Measurements from ENCODE around the gene ZNF786. TPM values are rescaled to one million over a fixed set of nuclear protein-coding genes. Genes with fewer than 3 reads are reported as not detected.

Gene ZNF786
- total RNA-seq, 1 donor from 2014 or later, result 9.0 TPM

DNA sequence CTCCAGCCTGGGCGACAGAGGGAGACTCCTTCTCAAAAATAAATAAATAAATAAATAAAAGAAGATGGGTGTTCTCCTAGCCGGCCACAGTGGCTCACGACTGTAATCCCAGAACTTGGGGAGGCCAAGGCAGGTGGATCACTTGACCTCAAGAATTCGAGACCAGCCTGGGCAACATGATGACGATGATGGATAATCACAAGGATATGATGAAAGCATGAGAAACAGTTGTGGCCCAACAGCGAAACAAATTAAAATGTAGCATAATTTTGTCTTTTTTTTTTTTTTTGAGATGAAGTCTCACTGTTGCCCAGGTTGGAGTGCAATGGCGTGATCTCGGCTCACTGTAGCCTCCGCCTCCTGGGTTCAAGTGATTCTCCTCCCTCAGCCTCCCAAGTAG is 12.9 kb downstream of the ZNF786 start:
- FAIRE-seq (no peak), DNase-seq (ENCODE audit: low read depth) (no peak)
- no peak overlapping the region for H3K4me3 ChIP-seq (ENCODE audit: low read depth, low read length)
- H3K36me3 ChIP-seq (ENCODE audit: control insufficient read depth, insufficient read depth, low read length), result peaks cover 3% of the 10 kb centered on the region
- H3K27me3 ChIP-seq (ENCODE audit: control insufficient read depth, insufficient read depth, low read length), result no peaks in the 10 kb centered on the region
- TF ChIP-seq, protein P1, sequence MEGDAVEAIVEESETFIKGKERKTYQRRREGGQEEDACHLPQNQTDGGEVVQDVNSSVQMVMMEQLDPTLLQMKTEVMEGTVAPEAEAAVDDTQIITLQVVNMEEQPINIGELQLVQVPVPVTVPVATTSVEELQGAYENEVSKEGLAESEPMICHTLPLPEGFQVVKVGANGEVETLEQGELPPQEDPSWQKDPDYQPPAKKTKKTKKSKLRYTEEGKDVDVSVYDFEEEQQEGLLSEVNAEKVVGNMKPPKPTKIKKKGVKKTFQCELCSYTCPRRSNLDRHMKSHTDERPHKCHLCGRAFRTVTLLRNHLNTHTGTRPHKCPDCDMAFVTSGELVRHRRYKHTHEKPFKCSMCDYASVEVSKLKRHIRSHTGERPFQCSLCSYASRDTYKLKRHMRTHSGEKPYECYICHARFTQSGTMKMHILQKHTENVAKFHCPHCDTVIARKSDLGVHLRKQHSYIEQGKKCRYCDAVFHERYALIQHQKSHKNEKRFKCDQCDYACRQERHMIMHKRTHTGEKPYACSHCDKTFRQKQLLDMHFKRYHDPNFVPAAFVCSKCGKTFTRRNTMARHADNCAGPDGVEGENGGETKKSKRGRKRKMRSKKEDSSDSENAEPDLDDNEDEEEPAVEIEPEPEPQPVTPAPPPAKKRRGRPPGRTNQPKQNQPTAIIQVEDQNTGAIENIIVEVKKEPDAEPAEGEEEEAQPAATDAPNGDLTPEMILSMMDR (IDR thresholded peaks at IDR 0.05; ENCODE audit: insufficient read depth, low read length, severe bottlenecking), result no peak

DNA sequence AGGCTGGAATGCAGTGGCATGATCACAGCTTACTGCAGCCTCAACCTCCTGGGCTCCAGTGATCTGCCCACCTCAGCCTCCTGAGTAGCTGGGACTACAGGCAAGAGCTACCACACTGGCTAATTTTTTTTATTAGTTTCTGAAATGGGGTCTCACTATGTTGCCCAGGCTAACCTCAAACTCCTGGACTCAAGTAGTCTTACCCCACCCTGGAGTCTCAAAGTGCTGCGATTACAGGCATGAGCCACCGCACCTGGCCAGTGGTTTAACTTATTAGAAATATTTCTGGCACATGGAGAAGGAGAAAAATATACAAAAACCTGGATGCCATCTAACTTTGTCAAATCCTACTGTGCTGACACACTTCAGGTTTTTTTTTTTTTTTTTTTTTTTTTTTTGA is 15.2 kb downstream of the ZNF786 start:
- H3K36me3 ChIP-seq (ENCODE audit: control insufficient read depth, insufficient read depth, low read length), result peaks cover 17% of the 10 kb centered on the region
- no peaks in the 10 kb centered on the region for H3K27me3 ChIP-seq (ENCODE audit: control insufficient read depth, insufficient read depth, low read length)
- DNase-seq (ENCODE audit: low read depth) (no peak), FAIRE-seq (no peak)
- TF ChIP-seq, protein P1 (IDR thresholded peaks at IDR 0.05; ENCODE audit: insufficient read depth, low read length, severe bottlenecking), result no peak
- H3K4me3 ChIP-seq (ENCODE audit: low read depth, low read length), result no peak overlapping the region

DNA sequence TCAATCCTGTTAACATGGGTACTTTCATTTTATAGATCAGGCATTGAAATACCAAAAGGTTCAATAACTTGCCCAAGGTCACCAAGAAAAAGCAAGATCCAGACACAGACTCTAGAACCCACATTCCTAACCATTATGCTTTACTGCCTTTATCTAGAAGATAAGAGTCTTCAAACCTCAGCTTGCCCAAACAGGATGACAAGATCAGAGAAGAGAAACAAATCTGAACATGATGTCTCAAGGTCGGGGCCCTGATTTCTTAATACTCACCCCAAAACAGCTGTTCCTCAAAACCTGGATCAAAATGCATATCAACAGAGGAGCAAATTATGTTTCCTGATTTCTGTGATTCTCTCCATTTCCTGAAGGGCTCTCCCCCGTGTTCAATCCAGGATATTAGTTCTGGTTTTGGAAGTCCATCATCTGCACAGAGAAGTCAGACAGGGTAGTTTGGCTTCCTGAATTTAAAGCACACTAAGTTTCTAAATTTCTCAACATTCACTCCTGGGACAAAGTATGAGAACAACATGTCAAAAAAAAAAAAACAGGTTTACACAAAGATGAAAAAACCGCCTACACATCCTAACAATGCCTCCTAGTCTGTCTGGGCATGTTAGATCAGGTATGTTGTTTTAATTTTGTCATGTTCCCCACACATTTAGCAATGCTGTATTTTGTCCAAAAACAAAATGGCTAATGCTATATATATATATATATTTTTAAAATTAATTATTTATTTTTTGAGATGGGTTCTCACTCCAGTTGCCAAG is 16.2 kb downstream of the ZNF786 start:
- Histone ChIP-seq H3K27me3 (ENCODE audit: control insufficient read depth, insufficient read depth, low read length) (no peaks in the 10 kb centered on the region), H3K36me3 (ENCODE audit: control insufficient read depth, insufficient read depth, low read length) (peaks cover 19% of the 10 kb centered on the region), H3K4me3 (ENCODE audit: low read depth, low read length) (no peak overlapping the region)
- DNase-seq (ENCODE audit: low read depth) (peak; percentile 90), FAIRE-seq (no peak)
- TF ChIP-seq, protein P1 (IDR thresholded peaks at IDR 0.05; ENCODE audit: insufficient read depth, low read length, severe bottlenecking), result no peak

DNA sequence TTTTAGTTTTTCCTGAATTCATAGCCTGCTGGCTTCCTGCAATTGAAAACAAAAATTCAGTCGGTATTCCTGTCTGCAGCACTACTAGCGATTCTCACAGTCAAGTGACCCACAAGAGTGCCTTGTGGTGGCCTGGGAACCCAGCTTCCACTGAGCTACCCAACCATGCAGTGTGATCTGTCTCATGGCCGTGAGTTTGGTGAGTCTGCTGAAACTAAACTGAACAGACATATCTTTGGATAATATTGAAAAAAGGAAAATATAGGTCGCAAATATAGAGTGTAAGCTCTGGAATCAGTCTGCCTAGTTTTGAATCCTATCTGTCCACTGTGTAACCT is 18.1 kb downstream of the ZNF786 start:
- DNase-seq (ENCODE audit: low read depth) (no peak), FAIRE-seq (no peak)
- TF ChIP-seq, protein P1 (IDR thresholded peaks at IDR 0.05; ENCODE audit: insufficient read depth, low read length, severe bottlenecking), result no peak
- Histone ChIP-seq H3K27me3 (ENCODE audit: control insufficient read depth, insufficient read depth, low read length) (no peaks in the 10 kb centered on the region), H3K4me3 (ENCODE audit: low read depth, low read length) (no peak overlapping the region), H3K36me3 (ENCODE audit: control insufficient read depth, insufficient read depth, low read length) (peaks cover 19% of the 10 kb centered on the region)

DNA sequence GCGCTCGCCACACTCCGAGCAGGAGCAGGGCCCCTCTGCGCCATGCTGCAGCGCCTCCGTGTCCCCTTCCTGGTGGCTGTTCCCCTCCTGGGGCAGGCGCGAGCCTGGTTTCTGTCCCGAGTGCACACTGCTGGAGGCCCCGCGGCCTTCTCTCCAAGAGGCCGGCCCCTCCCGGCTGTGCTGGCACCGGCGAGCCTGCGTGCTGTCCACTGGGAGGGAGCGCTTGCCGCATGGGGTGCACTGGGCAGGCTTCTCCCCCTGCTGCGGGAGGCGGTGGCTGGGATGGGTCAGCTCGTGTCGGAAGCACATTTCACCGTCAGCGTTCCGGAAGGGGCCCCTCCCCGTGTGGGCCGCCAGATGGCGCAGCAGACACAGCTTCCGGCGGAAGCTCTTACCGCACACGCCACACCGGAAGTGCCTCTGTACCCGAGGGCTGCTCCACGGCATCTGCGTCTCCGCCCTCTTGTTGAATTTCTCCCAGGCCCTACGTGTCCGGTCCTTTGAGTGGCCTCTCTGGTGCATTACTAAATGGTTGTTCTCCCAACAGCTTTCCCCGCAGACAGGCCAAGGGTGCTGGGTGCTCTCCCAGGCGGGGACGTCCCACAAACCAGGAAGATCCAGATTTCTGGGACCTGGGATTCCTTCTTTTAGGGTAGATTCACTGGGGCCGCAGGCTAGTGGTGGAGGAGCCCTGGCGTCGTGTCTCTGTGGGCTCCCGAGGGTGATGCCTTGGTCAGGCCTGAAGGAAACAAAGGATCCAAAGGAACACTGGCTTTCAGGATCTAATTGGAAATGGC is 18.7 kb downstream of the ZNF786 start:
- FAIRE-seq (no peak), DNase-seq (ENCODE audit: low read depth) (no peak)
- Histone ChIP-seq H3K36me3 (ENCODE audit: control insufficient read depth, insufficient read depth, low read length) (peaks cover 19% of the 10 kb centered on the region), H3K4me3 (ENCODE audit: low read depth, low read length) (no peak overlapping the region), H3K27me3 (ENCODE audit: control insufficient read depth, insufficient read depth, low read length) (no peaks in the 10 kb centered on the region)
- TF ChIP-seq, protein P1 (IDR thresholded peaks at IDR 0.05; ENCODE audit: insufficient read depth, low read length, severe bottlenecking), result no peak
